ENCODE measurements around the gene GGNBP2.

Gene GGNBP2

GRCh38 chr17:36575028-36575427, 30.3 kb downstream of the GGNBP2 start:
- ATAC-seq, result no peak

GRCh38 chr17:36576793-36577192, 32.1 kb downstream of the GGNBP2 start:
- no peak for ATAC-seq

DNA sequence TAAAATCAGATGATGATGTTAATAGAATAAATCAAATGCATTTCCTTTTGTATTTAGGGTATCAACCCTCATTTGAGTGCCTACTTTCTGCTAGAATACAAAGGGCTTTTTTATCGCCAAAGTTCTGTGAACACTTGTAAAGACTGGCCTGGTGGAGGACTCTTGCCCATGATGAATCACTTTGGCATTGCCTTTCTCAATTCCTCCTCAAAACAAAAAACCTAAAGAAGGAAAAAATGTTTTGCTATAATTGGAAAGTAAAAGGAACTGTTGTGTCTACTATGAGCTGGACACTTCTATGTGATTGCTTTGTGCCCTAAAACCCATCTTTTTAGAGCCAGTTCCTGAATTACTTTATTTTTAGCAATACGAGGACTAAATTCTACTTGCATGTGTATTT, 34.0 kb downstream of the GGNBP2 start:
- ATAC-seq, result no peak

DNA sequence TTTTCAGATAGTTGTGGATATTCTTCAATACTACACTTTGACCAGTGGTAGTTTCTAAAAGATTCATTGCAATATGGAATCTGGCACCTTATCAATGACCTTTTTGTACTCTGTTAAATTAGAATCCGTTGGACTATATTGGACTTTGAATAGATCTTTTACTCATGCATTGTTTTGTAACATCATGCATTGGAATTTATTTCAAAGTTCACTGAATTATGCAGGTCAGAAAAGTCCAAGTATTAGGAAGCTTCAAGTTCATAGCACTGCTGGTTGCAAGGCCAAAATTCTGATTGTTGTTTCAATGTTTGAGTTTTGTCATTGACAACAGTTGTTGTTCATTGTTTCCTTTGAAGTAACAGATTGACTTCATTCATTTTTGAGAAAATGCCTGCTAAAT, 39.1 kb downstream of the GGNBP2 start:
- ATAC-seq, result no peak

GRCh38 chr17:36586138-36586537, 41.4 kb downstream of the GGNBP2 start:
- ATAC-seq, result no peak

- ATAC-seq, result no peak
Measured at GRCh38 chr17:36590082-36590481, 45.4 kb downstream of the GGNBP2 start.

DNA sequence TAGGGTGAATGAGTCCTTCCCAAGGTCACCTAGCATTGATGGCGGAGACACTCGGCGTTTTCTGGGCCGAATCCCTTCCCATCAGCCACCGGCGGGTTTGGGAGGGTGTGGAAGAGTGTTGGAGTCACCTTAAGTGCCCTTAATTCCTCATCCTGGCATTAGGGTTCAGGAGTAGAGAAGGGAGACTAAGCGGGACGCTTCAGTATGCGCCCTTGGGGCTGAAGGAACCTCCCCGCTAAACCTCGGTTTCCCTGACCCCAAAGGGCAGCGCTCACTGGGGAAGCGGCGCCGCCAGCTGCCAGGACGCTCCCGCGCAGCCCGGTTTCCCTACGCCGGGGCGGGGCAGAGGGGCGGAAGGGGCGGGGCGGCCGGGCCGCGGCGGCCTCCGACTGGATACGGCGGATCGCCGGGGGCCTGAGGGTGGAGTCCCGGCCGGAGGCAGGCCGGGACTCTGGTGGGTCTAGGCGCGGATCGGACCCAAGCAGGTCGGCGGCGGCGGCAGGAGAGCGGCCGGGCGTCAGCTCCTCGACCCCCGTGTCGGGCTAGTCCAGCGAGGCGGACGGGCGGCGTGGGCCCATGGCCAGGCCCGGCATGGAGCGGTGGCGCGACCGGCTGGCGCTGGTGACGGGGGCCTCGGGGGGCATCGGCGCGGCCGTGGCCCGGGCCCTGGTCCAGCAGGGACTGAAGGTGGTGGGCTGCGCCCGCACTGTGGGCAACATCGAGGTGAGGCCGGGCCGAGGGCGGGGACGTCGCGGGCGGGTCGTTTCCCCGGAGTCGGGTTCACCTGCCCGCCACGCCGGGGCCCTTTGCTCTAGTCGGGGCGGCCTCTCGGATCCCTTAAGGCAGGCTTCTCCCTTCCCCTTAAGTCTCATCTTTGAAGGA, 47.0 kb downstream of the GGNBP2 start, which contains the start of gene DHRS11:
Gene DHRS11 (plus strand): TSS at position 446 of the 882 bp plus-strand sequence. CDS start 131 bp downstream, at position 577.
- ATAC-seq, result peak; percentile 96 to 98

DNA sequence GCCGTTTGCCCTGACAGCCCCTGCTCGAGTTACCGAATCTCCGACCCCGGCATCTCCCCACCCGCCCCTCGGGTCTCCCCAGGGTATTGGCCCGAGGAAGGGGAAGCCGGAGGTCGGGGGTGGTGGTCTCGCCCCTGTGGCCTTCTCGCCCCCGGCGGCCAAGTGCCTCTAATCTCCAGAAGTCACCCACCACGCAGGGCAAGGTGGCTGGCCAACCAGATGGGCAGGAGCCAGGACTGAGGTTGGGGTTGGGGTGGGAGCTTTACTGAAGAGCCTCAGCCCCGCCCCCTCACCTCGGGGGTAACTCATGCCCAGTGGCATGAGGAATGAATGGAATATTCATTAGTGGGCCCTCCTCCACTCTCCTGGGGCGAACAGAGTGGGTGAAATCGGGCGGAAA, 47.6 kb downstream of the GGNBP2 start:
- ATAC-seq, result no peak

- ATAC-seq, result no peak
Measured at GRCh38 chr17:36592716-36593321, 48.1 kb downstream of the GGNBP2 start.

GRCh38 chr17:36593656-36594316, 49.1 kb downstream of the GGNBP2 start:
- no peak for ATAC-seq

GRCh38 chr17:36594626-36595401, 50.1 kb downstream of the GGNBP2 start:
- no peak for ATAC-seq

DNA sequence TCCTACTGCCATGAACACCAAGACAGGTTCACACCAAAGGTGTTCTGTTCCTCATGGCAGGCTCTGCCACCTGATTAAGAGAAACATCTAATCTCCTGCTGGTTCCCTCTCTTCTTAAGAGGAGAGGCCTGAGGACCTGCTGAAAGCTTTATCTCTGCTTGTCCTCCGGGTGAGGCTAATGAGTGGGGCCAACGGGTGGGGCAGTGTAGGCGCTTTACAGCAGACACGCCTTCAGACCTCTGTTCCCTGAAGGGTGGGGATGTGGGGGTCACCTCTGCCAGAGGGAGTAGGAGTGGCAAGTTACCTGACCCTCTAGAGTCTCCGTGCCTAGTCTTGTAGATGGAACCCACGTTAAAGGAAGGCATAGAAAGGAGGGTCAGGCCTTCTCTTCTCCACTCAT, 52.5 kb downstream of the GGNBP2 start:
- no peak for ATAC-seq

- no peak for ATAC-seq
Measured at GRCh38 chr17:36597866-36598777, 53.4 kb downstream of the GGNBP2 start.

DNA sequence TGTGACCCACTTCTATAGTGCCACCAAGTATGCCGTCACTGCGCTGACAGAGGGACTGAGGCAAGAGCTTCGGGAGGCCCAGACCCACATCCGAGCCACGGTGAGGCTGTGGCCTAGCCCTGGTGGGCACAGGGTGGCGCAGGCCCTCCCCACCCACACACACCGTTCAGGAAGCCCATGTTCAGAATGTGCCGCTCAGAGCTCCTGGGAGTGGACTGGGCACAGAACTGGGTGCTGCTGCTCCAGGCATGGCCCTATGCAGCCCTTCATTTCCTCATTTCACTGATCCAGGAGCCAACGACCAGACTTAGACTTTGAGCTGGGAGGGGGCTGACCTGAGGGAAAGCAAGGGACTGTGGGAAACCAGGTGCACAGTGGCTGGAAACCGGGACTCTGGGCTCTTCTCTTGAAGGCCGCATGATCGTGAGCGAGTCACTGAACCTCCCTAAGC, 54.3 kb downstream of the GGNBP2 start:
- ATAC-seq, result no peak

DNA sequence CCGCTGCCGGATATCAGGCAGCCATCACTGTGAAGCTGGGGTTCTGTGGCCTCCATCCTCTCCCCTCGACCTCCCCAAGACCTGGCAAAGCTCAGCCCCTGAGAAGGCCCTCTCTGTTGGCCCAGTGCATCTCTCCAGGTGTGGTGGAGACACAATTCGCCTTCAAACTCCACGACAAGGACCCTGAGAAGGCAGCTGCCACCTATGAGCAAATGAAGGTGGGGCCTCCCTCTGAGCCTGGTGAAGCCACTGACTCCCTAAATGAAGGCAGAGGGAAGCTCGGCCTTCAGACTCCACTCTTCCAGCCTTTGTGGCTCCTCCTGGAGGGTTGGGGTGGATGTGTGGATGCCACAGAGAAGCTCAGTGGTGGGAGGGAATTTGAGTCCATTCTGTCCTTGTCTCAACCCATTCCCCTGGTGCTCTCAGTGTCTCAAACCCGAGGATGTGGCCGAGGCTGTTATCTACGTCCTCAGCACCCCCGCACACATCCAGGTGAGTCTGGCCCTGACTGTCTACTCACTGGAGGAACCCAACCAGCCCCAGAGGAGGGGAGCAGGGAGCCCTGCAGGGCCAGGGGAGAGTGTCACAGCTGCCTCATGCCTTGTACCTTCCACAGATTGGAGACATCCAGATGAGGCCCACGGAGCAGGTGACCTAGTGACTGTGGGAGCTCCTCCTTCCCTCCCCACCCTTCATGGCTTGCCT, 55.0 kb downstream of the GGNBP2 start:
- ATAC-seq, result no peak

GRCh38 chr17:36600465-36600864, 55.7 kb downstream of the GGNBP2 start:
- ATAC-seq, result no peak

DNA sequence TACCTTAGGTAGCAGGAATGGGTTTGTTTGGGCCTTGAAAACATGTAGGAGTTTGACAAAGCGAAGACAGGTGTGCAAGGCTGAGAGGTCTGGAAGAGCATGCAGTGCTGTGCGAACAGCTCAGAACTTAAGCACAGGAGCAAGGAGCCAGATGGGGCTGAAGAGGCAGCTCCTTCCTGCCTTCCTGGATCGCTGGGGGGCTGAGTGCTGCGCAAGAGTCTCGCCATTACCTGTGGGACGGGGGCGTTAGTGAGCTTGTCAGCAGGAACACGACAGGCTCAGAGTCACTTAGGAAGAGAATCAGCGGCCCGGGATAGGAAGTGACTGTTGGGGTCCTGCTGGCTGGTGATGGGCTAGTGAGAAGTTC, 56.2 kb downstream of the GGNBP2 start:
- ATAC-seq, result peak; percentile 3 to 4

DNA sequence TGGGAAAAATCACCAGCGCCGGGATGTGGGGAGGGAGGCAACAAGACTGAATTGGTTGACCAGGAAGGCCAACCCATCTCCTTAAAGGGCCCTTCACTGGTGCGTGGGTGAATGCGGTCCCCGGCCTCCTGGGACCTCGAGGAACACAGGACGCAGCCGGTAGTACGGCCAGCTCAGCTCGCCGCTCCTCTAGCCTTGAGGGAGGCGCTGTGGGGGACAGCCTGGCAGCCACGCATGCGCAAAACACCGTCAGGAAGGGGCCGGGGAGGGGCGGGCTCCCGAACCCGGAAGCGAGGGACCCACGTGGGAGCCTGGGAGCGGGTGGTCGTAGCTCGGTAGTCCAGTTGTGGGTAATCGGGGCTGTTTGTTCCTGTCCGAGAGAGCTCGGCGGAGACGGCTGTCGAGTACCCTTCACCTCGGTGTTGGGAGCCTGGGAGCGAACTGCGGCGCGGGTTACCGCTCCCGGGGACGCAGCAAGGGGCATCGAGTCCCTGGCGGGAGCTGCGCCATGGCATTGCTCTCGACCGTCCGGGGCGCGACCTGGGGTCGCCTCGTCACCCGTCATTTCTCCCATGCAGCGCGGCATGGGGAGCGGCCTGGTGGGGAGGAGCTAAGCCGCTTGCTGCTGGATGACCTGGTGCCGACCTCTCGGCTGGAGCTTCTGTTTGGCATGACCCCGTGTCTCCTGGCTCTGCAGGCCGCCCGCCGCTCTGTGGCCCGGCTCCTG, 56.7 kb downstream of the GGNBP2 start, which contains the start of gene MRM1:
Gene MRM1 (plus strand): TSS at position 281 of the 727 bp plus-strand sequence. CDS start 228 bp downstream, at position 509.
- peak; percentile 84 to 86 for ATAC-seq

DNA sequence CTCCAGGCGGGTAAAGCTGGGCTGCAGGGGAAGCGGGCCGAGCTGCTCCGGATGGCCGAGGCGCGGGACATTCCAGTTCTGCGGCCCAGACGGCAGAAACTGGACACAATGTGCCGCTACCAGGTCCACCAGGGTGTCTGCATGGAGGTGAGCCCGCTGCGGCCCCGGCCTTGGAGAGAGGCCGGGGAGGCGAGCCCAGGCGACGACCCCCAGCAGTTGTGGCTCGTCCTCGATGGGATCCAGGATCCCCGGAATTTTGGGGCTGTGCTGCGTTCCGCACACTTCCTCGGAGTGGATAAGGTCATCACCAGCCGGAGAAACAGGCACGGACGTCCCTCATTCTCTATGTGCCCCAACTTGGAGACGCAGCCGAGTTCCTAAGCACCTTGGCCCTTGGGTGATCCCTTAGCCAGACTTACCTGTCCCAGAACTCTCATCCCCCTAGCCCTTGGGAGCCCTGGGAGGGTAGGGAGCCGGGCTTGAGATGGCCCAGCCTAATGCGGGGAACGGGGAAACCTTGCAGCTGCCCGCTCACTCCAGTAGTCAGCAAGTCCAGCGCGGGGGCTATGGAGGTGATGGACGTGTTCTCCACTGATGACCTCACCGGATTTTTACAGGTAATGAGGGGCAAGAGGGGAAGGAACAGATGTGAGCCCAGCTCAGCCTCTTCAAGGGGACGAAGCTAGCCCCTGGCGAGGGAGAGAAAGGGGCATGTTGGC, 57.5 kb downstream of the GGNBP2 start:
- peak in 1 of 2 donors; percentile 12 for ATAC-seq

Data from activated CD4-positive, CD25-positive, alpha-beta regulatory T cell treated with anti-CD3 and anti-CD28 coated beads, Interleukin-2, amount 50 U/mL, for 24 hours (primary cell).